ENCODE data around the gene GCFC2. TPM values are rescaled to one million over a fixed set of nuclear protein-coding genes. Genes with fewer than 3 reads are reported as not detected.

GCFC2 gene
- total RNA-seq, 3 donors from 2014 or later = 13.6 to 16.4 (median 14.4) TPM

DNA sequence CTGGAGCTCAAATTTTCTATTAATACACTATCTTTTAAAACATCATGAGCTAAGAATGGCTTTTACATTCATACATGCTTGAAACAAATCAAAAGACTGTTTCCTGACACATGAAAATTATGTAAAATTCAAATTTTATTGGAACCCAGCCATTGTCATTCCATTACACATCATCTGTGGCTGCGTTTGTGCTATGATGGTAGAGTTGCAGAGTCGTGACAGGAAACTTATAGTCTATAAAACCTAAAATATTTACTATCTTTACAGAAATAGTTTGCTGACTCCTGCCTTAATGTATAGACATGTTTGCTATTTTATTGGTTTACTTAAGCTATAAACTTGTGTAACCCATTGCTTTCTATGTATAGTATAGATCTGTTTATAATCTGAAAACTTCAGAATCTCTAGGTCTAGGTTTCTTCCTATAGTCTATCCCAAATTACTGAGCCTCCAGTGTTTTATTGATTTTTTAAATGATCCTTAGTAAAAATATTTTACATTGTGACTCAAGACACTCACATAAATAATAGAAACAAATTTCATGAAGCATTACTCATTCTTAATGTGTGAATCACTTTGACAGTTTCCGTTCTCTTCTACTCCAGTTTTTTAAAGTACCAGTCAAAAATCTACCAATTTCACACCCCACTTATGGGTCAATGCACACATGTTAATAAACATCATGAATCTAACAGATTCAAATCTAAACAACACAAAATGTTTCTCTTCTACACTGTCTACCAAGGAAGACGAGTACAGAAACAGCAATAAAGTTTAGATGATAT is 90.6 kb downstream of the GCFC2 start:
- no peaks in the 10 kb centered on the region for H3K36me3 ChIP-seq (ENCODE audit: low read depth)
- TF ChIP-seq CTCF (IDR thresholded peaks at IDR 0.05) = no peak
- H3K9me3 ChIP-seq = no peaks in the 10 kb centered on the region
- no peak overlapping the region for H3K4me3 ChIP-seq
- ATAC-seq (no peak), DNase-seq (no peak)
- intact Hi-C loops (cut with DNase I, micrococcal nuclease) = no loop called here
- no peaks in the 10 kb centered on the region for H3K4me1 ChIP-seq (ENCODE audit: low read depth)

GRCh38 chr2:75616933-75617332 is 93.8 kb downstream of the GCFC2 start:
- Histone ChIP-seq H3K4me1 (ENCODE audit: low read depth) (no peaks in the 10 kb centered on the region), H3K4me3 (no peak overlapping the region), H3K36me3 (ENCODE audit: low read depth) (no peaks in the 10 kb centered on the region), H3K9me3 (no peaks in the 10 kb centered on the region)
- intact Hi-C loops (cut with DNase I, micrococcal nuclease) = no loop called here
- DNase-seq = no peak
- ATAC-seq = no peak
- no peak for TF ChIP-seq CTCF (IDR thresholded peaks at IDR 0.05)

GRCh38 chr2:75616406-75616805 is 94.3 kb downstream of the GCFC2 start:
- TF ChIP-seq CTCF (IDR thresholded peaks at IDR 0.05) = no peak
- no peaks in the 10 kb centered on the region for H3K9me3 ChIP-seq
- ATAC-seq (no peak), DNase-seq (no peak)
- H3K4me3 ChIP-seq = no peak overlapping the region
- H3K36me3 ChIP-seq (ENCODE audit: low read depth) = no peaks in the 10 kb centered on the region
- intact Hi-C loops (cut with DNase I, micrococcal nuclease) = no loop called here
- no peaks in the 10 kb centered on the region for H3K4me1 ChIP-seq (ENCODE audit: low read depth)

GRCh38 chr2:75614162-75614651 is 96.5 kb downstream of the GCFC2 start:
- no peaks in the 10 kb centered on the region for H3K36me3 ChIP-seq (ENCODE audit: low read depth)
- no peak overlapping the region for H3K4me3 ChIP-seq
- no peaks in the 10 kb centered on the region for H3K4me1 ChIP-seq (ENCODE audit: low read depth)
- no peak for ATAC-seq
- intact Hi-C loops (cut with DNase I, micrococcal nuclease) = no loop called here
- DNase-seq = no peak
- no peaks in the 10 kb centered on the region for H3K9me3 ChIP-seq
- no peak for TF ChIP-seq CTCF (IDR thresholded peaks at IDR 0.05)

DNA sequence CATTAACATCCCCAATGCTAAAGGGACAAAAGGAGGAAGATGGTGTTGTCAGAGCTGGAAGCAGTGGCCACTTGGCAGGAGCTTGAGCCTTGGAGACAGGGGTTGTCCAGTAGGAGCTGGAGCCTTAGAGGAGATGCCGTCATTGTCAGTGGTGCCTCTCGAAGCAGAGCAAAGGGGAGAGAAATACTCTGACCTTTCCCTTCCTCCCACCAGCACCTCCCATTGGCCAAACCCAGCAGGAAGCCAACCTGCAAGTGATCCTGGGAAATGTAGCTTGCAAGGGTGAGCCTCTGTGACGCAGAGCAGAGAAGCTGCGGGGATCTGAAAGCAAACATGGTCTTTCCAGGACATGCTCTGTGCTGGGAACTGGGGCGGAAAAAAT is 97.9 kb downstream of the GCFC2 start:
- no peak overlapping the region for H3K4me3 ChIP-seq
- intact Hi-C loops (cut with DNase I, micrococcal nuclease) = no loop called here

More for the DNA sequence above, 97.9 kb downstream of the GCFC2 start:
- DNase-seq = no peak
- Histone ChIP-seq H3K4me1 (ENCODE audit: low read depth) (peaks cover 4% of the 10 kb centered on the region), H3K9me3 (no peaks in the 10 kb centered on the region), H3K36me3 (ENCODE audit: low read depth) (no peaks in the 10 kb centered on the region)
- no peak for TF ChIP-seq CTCF (IDR thresholded peaks at IDR 0.05)
- ATAC-seq = no peak

Other genes starting within 250 kb of the GCFC2 start
- 1 to 10 TPM in 1 of 3 donors, under 1 TPM in 1, not detected in 1; 0.72 to 1.3 TPM for gene EVA1A, start 150.0 kb downstream of the GCFC2 start, total RNA-seq
- gene MRPL19, start 64.1 kb downstream of the GCFC2 start, total RNA-seq = 10 to 100 TPM; 34.6 to 53.3 (median 45.1) TPM

All from mucosa of descending colon (tissue), 3 donors.